ENCODE results near the gene IL21. TPM values are rescaled to one million over a fixed set of nuclear protein-coding genes. Genes with fewer than 3 reads are reported as not detected.
A peak's percentile ranks its signal among the peaks of the same experiment; 100 is the strongest.

Gene IL21
- total and polyA plus RNA-seq, 7 donors: 0.04 TPM; not detected in 6

GRCh38 chr4:122652379-122652778, 31.5 kb upstream of the IL21 start:
- Histone ChIP-seq H3K36me3 (ENCODE audit: insufficient read depth in 1 of 2, low read depth in 1 of 2) (no peaks in the 10 kb centered on the region), H3K4me3 (no peak overlapping the region), H3K4me1 (no peaks in the 10 kb centered on the region), H3K27ac (no peak overlapping the region), H3K27me3 (ENCODE audit: insufficient read depth in 3 of 3, low read length in 2 of 3) (peaks cover 0 to 2% (median 0%) of the 10 kb centered on the region in 3 donors), H3K9me3 (no peaks in the 10 kb centered on the region)
- intact Hi-C loops (cut with DNase I): no loop called here
- 79 to 93% (median 88%) methylated on average over 1 of the region's 3 CpGs for WGBS, 3 donors
- ATAC-seq: no peak
- no peak for DNase-seq
- TF ChIP-seq CTCF (IDR thresholded peaks at IDR 0.05): peak; percentile 22

- WGBS, 3 donors: 94 to 100% (median 94%) methylated on average over 1 of the region's 1 CpG
- H3K4me3 ChIP-seq: no peak overlapping the region
- no peaks in the 10 kb centered on the region for H3K27me3 ChIP-seq (ENCODE audit: insufficient read depth in 3 of 3, low read length in 2 of 3)
- no peaks in the 10 kb centered on the region for H3K4me1 ChIP-seq
- DNase-seq (no peak), ATAC-seq (no peak)
- H3K9me3 ChIP-seq: no peaks in the 10 kb centered on the region
- intact Hi-C loops (cut with DNase I): no loop called here
- H3K27ac ChIP-seq: no peak overlapping the region
- TF ChIP-seq CTCF (IDR thresholded peaks at IDR 0.05): no peak
- no peaks in the 10 kb centered on the region for H3K36me3 ChIP-seq (ENCODE audit: insufficient read depth in 1 of 2, low read depth in 1 of 2)
Observed at GRCh38 chr4:122650148-122650547, 29.3 kb upstream of the IL21 start.

- DNase-seq: no peak
- H3K9me3 ChIP-seq: no peaks in the 10 kb centered on the region
- no peaks in the 10 kb centered on the region for H3K27me3 ChIP-seq (ENCODE audit: insufficient read depth in 3 of 3, low read length in 2 of 3)
- intact Hi-C loops (cut with DNase I): no loop called here
- H3K4me3 ChIP-seq: no peak overlapping the region
- WGBS, 3 donors: 71 to 81% (median 79%) methylated on average over 3 of the region's 3 CpGs
- no peak for ATAC-seq
- TF ChIP-seq CTCF (IDR thresholded peaks at IDR 0.05): no peak
- no peaks in the 10 kb centered on the region for H3K36me3 ChIP-seq (ENCODE audit: insufficient read depth in 1 of 2, low read depth in 1 of 2)
- H3K27ac ChIP-seq: no peak overlapping the region
- H3K4me1 ChIP-seq: no peaks in the 10 kb centered on the region
Observed at GRCh38 chr4:122647656-122648055, 26.8 kb upstream of the IL21 start.

- no peaks in the 10 kb centered on the region for H3K36me3 ChIP-seq (ENCODE audit: insufficient read depth in 1 of 2, low read depth in 1 of 2)
- no peak overlapping the region for H3K4me3 ChIP-seq
- no peaks in the 10 kb centered on the region for H3K4me1 ChIP-seq
- DNase-seq (no peak), ATAC-seq (no peak)
- H3K9me3 ChIP-seq: no peaks in the 10 kb centered on the region
- 83 to 88% (median 84%) methylated on average over 2 of the region's 2 CpGs for WGBS, 3 donors
- intact Hi-C loops (cut with DNase I): no loop called here
- H3K27ac ChIP-seq: no peak overlapping the region
- no peak for TF ChIP-seq CTCF (IDR thresholded peaks at IDR 0.05)
- H3K27me3 ChIP-seq (ENCODE audit: insufficient read depth in 3 of 3, low read length in 2 of 3): no peaks in the 10 kb centered on the region
Observed at GRCh38 chr4:122643257-122643656, 22.4 kb upstream of the IL21 start.

- DNase-seq: no peak
- H3K36me3 ChIP-seq (ENCODE audit: insufficient read depth in 1 of 2, low read depth in 1 of 2): no peaks in the 10 kb centered on the region
- no peak overlapping the region for H3K4me3 ChIP-seq
- no peak for ATAC-seq
- no peak for TF ChIP-seq CTCF (IDR thresholded peaks at IDR 0.05)
- H3K27ac ChIP-seq: no peak overlapping the region
- intact Hi-C loops (cut with DNase I): no loop called here
- H3K9me3 ChIP-seq: no peaks in the 10 kb centered on the region
- H3K4me1 ChIP-seq: no peaks in the 10 kb centered on the region
- no peaks in the 10 kb centered on the region for H3K27me3 ChIP-seq (ENCODE audit: insufficient read depth in 3 of 3, low read length in 2 of 3)
- 82 to 84% (median 84%) methylated on average over 3 of the region's 3 CpGs for WGBS, 3 donors
Observed at GRCh38 chr4:122639181-122639580, 18.3 kb upstream of the IL21 start.
